Fibroblast of lung (primary cell): ENCODE data around the gene BST2.

Source experiments
- EZH2 ChIP-seq: IDR thresholded peaks from 2 replicates; pipeline ENCODE4 v1.5.1; 2012; ENCODE audit warnings: low read length, control low read depth, mild to moderate bottlenecking; ENCODE audit errors: missing control alignments
- TF ChIP-seq, protein P1 (sequence below), 2 donors: IDR thresholded peaks in 1 of 2; conservative IDR thresholded peaks in 1 of 2; 1 replicate in 1 of 2; 2 replicates in 1 of 2; pipeline ENCODE4 v1.5.1; 2011 to 2012; ENCODE audit warnings: low read length in 2 of 2, control low read depth in 1 of 2, inconsistent platforms in 1 of 2, low read depth in 1 of 2, mild to moderate bottlenecking in 1 of 2

DNA sequence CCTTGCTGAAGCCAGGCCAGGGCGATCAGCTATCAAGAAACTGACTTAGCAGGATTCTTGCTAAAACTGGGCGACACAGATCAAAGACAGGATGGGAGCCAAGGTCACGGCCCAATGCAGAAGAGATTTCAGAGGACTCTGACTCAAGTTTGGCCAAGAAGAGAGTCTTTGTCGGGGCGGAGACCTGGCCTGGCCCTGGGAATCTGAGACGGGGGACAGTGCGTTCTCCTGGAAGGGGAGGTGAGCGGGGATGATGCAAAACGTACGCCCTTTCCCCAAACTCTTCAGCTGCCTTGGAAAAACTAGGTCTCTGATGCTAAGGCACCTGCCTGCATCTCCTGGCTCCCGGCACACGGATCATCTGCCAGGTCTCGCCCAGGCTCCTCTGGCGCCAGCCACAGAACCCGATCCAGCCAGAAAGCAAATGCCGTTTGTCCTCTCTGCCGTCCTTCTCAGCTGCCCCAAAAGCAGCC, 24.2 kb upstream of the BST2 start:
- TF ChIP-seq, protein P1, sequence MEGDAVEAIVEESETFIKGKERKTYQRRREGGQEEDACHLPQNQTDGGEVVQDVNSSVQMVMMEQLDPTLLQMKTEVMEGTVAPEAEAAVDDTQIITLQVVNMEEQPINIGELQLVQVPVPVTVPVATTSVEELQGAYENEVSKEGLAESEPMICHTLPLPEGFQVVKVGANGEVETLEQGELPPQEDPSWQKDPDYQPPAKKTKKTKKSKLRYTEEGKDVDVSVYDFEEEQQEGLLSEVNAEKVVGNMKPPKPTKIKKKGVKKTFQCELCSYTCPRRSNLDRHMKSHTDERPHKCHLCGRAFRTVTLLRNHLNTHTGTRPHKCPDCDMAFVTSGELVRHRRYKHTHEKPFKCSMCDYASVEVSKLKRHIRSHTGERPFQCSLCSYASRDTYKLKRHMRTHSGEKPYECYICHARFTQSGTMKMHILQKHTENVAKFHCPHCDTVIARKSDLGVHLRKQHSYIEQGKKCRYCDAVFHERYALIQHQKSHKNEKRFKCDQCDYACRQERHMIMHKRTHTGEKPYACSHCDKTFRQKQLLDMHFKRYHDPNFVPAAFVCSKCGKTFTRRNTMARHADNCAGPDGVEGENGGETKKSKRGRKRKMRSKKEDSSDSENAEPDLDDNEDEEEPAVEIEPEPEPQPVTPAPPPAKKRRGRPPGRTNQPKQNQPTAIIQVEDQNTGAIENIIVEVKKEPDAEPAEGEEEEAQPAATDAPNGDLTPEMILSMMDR (conservative IDR thresholded peaks at IDR 0.05 in 1 of 2, IDR thresholded peaks at IDR 0.05 in 1 of 2; ENCODE audit: low read depth in 1 of 2, low read length in 2 of 2), result no peak
- TF ChIP-seq EZH2, result no peak
